ENCODE results near the gene TTN. TPM values are rescaled to one million over a fixed set of nuclear protein-coding genes. Genes with fewer than 3 reads are reported as not detected.

Gene TTN
- total RNA-seq, 4 donors from 2014 or later: 1.8 to 10.0 (median 7.2) TPM

DNA sequence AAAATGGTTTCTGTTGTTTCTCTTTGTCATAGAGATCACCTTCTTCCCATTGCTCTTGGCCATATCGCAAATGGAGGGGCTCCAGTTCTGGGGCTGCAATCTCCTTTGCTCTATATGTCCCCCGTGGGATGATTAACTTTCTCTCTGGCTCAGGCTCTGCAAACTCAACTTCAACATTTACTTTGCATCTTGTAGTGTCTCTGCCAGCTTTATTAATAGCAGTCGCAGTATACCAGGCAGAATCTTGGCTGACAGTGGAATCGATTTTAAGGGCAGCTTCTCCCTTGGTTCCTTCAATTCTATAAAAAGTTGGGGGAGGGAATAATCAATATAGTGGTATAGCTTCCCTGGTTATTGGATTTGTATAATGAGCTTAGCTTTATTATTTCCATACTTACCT, 30.5 kb downstream of the TTN start:
- H3K27ac ChIP-seq: no peak overlapping the region
- no peaks in the 10 kb centered on the region for H3K4me1 ChIP-seq
- intact Hi-C loops (cut with DNase I; ENCODE audit: low total_unique reads): no loop called here
- no peak for DNase-seq
- H3K4me3 ChIP-seq: no peak overlapping the region
- TF ChIP-seq CTCF (IDR thresholded peaks at IDR 0.05) (no peak), POLR2A (IDR thresholded peaks at IDR 0.05) (no peak)
- no peaks in the 10 kb centered on the region for H3K27me3 ChIP-seq
- no peaks in the 10 kb centered on the region for H3K9me3 ChIP-seq
- no peaks in the 10 kb centered on the region for H3K36me3 ChIP-seq

GRCh38 chr2:178775975-178776374, 31.2 kb downstream of the TTN start:
- no peak overlapping the region for H3K27ac ChIP-seq
- no peaks in the 10 kb centered on the region for H3K9me3 ChIP-seq
- intact Hi-C loops (cut with DNase I; ENCODE audit: low total_unique reads): no loop called here
- DNase-seq: no peak
- no peaks in the 10 kb centered on the region for H3K27me3 ChIP-seq
- H3K4me3 ChIP-seq: no peak overlapping the region
- TF ChIP-seq POLR2A (IDR thresholded peaks at IDR 0.05): no peak
- no peak for TF ChIP-seq CTCF (IDR thresholded peaks at IDR 0.05)
- H3K36me3 ChIP-seq: no peaks in the 10 kb centered on the region
- no peaks in the 10 kb centered on the region for H3K4me1 ChIP-seq

- H3K27me3 ChIP-seq: no peaks in the 10 kb centered on the region
Observed at GRCh38 chr2:178770518-178770917, 36.7 kb downstream of the TTN start.

DNA sequence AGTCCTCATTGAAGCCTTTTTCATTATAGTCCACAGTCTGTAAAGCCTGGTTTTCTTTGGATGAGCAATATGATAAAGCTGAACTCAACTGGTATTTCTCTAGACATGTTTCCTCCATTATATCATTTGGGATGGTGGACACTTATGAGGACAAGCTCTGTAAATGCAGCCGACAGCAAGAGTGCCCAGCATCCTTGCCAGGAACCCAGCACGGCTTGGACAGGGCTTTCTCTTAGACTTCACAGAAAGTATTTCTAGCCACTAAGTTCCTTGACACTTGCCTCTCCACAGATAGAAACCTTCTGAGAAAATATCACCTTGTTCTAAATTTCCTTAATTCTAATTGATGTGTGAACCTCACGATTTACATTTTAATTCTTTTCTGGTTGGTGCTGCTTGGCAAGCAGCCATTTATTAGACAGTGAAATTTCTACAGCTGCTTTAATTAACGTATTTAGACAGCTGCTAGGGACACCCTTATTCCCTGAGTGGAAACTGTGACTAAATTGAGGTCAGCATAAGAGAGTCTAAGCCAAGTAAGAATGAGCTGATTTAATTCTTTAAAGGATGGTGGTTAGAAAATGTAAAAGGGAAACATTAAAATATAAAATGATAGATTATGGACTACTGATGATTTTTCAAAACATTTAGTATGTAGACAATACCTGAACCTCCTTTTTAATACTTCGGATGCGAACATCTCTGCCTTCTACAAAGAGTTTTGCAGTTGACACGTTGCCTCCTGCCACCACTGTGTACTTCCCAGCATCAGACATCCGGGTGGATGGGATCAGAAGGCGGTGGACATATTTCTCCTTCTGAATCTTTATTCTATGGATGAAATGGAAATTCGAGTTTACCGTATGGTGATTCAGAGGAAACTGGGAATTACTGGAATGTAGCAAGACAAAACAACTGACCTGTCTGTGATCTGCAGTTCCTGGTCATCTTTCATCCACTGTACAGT, 39.8 kb downstream of the TTN start:
- Histone ChIP-seq H3K4me3 (no peak overlapping the region), H3K27ac (no peak overlapping the region), H3K36me3 (no peaks in the 10 kb centered on the region), H3K4me1 (no peaks in the 10 kb centered on the region), H3K27me3 (no peaks in the 10 kb centered on the region), H3K9me3 (no peaks in the 10 kb centered on the region)
- TF ChIP-seq CTCF (IDR thresholded peaks at IDR 0.05) (no peak), POLR2A (IDR thresholded peaks at IDR 0.05) (no peak)
- intact Hi-C loops (cut with DNase I; ENCODE audit: low total_unique reads): no loop called here
- no peak for DNase-seq

More at GRCh38 chr2:178770518-178770917, 36.7 kb downstream of the TTN start:
- intact Hi-C loops (cut with DNase I; ENCODE audit: low total_unique reads): no loop called here
- H3K9me3 ChIP-seq: no peaks in the 10 kb centered on the region
- no peak for DNase-seq
- no peak overlapping the region for H3K4me3 ChIP-seq
- no peak for TF ChIP-seq CTCF (IDR thresholded peaks at IDR 0.05)
- no peak for TF ChIP-seq POLR2A (IDR thresholded peaks at IDR 0.05)
- no peaks in the 10 kb centered on the region for H3K36me3 ChIP-seq
- H3K4me1 ChIP-seq: no peaks in the 10 kb centered on the region
- no peak overlapping the region for H3K27ac ChIP-seq

GRCh38 chr2:178764097-178764496, 43.1 kb downstream of the TTN start:
- H3K27ac ChIP-seq: no peak overlapping the region
- no peaks in the 10 kb centered on the region for H3K36me3 ChIP-seq
- H3K4me1 ChIP-seq: no peaks in the 10 kb centered on the region
- intact Hi-C loops (cut with DNase I; ENCODE audit: low total_unique reads): no loop called here
- no peak overlapping the region for H3K4me3 ChIP-seq
- no peak for DNase-seq
- H3K9me3 ChIP-seq: no peaks in the 10 kb centered on the region
- TF ChIP-seq CTCF (IDR thresholded peaks at IDR 0.05) (no peak), POLR2A (IDR thresholded peaks at IDR 0.05) (no peak)
- no peaks in the 10 kb centered on the region for H3K27me3 ChIP-seq

All from uterus (tissue), 4 donors.